HG03565 (cell line): Measurements from ENCODE around the gene C1R.
A peak's percentile ranks its signal among the peaks of the same experiment; 100 is the strongest.

Source experiments
- ATAC-seq: cut with Tn5 transposase; IDR thresholded peaks from one replicate; pipeline ENCODE4 v1.9.1; 2021; ENCODE audit warnings: mild to moderate bottlenecking, moderate library complexity; ENCODE audit not compliant: unreplicated experiment

Gene C1R

DNA sequence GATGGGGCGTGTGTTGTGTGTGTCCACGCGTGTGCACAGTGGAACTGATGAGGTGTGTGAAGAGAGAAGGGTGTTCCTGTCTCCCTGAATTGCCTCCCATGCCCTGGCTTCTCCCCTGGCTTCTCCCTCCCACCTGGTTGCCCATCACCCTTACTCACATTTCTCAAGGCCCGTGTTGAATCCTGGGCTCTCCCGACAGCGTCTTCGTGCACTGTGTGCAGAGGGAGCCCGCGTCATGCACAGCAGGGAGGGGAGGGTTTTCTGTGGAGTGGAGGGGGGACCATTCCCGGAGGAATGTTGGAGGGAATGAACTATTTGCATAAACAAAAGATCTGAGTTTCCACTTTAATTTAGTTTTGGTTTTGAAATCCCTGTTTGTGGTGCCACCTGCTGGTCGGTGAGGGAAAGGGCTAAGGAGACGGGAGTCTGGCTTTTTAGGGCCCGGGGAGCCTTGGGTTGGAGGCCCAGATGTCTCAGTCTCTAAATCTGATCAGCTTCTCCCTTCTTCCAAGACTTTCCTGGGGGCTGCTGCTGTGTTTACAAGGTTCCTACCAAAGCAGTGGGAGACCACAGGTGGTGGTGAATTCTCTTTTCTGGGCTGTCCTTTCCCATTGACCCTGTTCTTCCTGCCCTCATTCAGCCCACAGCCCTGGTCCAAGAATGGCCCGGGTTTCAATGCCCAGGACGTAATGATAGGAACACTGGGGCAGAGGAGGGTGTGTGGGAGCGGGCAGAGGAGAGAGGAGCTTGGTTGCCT, at the start of gene C1R:
TSS of gene C1R (minus strand) at position 217 of the 757 bp plus-strand sequence. CDS start at position 160, 57 bp downstream.
- ATAC-seq: no peak

DNA sequence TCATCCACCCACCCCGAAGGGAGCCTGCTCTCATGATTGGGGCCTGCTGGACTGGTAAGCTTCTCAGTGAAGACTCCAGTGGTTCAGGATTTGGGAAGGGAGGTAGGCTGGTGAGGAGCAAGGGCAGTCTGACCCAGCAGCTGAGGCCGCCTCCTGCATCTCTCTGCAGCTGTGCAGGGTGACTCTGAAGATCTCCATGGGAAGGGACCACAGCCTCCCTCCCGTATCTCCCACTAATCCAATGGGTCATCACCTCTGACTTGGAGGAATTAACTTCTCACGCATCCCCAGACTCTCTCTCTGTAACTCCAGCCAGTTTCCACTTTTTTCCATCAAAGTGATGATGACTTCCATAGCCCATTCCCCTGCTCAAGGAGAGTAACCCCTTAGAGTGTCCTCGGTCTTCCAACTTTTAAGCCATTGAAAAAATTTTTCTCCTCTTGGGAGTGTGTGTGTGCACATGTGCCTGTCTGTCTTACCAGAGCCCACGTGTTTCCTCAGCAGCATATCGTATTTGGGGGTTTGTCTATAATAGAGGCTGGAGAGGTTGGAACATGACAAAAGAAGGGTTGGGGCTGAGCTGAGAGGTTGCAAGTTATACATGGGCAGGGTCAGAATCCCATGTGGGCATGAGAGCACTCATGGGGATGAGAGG, 49.2 kb upstream of the C1R start:
- ATAC-seq: no peak

DNA sequence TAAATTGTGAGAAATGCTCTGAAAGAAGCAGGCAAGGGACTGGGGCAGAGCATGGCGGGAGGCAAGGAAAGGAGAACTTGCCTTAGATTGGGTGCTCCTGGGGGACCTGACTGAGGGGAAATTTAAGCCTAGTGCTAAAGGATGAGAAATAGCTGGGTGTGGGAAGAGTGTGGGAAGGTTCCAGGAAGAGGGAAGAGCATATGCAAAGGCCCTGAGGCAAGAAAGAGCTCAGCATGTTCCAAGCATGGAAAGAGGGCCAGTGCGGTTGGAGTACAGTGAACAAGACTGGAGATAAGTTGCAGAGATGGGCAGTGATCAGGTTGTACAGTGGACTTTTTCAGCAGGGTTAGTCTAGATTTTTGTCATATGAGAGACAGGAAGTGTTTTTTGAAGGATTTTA, 47.0 kb upstream of the C1R start:
- no peak for ATAC-seq

DNA sequence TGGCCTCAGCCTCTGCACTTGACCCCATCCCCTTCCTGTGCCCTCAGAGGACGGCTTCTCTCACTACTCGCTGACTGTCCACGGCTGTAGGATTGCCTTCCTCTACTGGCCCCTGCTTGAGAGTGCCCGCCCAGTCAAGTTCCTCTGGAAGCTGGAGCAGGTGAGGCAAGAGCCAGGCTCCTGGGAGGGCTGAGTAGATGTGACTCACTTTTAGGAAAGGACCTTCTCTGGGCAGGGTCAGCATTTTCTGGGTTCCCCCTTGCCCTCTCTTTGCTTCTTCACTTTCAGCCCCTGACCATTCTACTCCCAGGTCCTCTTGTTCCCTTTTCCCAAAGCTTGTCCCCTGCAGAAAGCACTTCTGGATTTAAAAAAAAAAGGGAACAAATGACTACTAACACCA, 45.7 kb upstream of the C1R start:
- ATAC-seq: no peak

DNA sequence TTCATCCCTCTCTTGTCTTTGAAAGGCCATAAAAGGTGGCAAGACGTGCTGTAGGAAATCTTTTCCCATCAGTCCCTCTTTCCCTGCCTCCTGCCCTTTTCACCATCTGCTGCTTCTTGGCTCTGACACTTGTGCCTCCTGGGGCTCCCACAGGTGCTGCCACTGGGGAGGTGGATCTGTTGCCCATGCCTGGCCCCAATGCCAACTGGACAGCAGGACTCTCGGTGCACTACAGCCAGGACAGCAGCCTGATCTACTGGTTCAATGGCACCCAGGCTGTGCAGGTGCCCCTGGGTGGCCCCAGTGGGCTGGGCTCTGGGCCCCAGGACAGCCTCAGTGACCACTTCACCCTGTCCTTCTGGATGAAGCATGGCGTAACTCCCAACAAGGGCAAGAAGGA, 44.4 kb upstream of the C1R start:
- no peak for ATAC-seq

DNA sequence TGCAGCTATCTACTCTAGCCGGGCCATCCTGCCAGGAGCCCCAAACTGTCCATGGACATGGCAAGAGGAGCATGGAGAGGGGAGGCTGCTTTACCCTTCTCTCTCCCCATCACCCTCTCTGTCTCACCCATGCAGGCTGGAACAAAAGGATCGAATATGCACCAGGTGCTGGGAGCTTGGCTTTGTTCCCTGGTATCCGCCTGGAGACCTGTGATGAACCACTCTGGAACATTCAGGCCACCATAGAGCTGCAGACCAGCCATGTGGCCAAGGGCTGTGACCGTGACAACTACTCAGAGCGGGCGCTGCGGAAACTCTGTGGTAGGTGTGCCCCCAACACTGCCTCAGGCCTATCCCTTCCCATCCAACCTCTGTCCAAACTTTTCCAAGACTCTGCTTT, 43.8 kb upstream of the C1R start:
- ATAC-seq: no peak

DNA sequence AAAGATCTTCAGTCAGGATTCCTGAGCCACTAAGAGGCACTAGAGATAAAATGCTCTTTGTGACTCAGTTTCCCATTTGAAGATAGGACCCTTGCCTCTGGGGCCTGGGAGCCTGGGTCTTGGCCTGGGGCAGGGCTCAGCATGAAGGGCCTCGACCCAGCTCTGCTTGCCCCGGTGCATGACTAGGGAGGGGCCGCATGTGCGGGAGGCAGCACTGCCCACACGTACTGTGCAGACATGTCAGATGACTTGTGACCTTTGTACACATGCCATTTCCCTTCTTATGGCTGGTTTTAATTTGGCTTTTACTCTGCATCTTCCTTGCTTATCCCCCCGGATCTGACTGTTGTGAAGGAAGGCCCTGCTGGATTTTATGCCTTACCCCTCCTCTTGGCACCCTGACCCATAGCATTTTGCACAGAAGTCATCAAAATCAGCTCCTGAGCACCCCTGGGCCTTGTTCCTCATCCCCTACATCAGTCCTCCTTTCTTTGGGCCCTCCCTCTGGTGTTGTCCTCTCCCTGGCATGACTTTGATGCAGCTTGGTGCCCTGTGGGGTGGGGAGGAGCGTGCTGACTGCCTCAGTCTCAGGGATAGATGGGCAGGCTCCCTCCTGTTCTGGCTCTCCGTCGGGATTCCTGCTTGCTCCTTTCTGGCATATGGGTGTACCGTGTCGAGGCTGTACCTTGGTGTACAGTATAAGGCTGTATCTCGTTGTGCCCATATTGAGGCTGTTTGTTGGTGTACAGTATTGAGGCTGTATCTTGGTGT, 42.3 kb upstream of the C1R start:
- no peak for ATAC-seq

DNA sequence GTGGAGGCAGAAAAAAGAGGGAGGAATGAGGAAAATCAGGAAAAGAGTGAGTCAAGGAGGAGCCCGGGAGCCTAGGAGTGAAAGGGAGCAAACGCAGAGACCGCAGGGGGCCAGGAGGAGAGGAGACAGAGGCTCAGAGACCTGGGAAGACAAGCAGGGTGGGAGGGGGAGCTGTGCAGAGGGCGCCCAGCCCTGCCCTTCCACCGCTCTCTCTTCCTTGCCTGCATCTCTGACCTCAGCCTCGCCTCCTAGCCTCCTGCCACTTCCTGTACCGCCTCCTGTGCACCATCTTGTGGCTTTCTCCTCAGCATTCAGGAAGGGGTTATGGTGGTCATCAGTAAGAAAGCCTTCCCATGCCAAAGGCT, 39.2 kb upstream of the C1R start:
- no peak for ATAC-seq

DNA sequence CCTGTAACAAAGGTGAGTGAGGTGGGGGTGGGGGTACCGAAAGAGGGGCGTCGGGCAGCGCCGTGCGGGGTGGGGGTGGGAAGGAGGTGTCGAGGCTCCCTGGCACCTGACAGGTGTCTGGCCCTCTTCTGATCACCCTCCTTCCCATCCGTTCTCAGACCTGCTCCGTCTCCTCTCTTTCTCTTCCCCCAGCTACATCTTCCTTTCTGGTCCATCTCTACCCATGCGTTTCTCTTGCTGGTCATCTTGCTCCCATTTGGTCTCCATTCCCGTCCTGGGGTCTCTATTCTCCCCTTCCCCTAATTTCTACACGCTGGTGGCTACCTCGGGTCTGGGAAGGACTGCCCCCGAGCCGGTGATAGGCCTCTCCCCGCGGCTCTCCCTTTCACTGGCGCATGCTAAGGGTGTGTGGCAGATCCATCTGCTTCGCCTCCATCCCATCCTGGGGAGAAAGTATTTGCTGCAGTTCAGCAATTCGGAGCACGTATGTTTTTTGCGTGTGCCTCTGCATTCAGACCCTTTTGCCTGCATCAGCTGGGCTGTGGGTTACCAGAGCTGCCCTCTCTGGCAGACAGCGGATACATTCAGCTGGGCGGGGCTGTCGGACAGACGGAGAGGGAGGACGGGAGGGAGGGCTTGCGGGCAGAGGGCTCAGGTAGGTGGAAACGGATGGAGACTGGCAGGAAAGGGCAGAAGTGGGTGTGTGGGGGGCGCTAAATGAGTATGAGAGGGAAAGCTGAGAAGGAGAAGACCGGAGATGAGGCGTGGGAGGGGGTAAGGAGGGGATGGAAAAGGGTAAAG, 38.7 kb upstream of the C1R start:
- ATAC-seq: no peak

DNA sequence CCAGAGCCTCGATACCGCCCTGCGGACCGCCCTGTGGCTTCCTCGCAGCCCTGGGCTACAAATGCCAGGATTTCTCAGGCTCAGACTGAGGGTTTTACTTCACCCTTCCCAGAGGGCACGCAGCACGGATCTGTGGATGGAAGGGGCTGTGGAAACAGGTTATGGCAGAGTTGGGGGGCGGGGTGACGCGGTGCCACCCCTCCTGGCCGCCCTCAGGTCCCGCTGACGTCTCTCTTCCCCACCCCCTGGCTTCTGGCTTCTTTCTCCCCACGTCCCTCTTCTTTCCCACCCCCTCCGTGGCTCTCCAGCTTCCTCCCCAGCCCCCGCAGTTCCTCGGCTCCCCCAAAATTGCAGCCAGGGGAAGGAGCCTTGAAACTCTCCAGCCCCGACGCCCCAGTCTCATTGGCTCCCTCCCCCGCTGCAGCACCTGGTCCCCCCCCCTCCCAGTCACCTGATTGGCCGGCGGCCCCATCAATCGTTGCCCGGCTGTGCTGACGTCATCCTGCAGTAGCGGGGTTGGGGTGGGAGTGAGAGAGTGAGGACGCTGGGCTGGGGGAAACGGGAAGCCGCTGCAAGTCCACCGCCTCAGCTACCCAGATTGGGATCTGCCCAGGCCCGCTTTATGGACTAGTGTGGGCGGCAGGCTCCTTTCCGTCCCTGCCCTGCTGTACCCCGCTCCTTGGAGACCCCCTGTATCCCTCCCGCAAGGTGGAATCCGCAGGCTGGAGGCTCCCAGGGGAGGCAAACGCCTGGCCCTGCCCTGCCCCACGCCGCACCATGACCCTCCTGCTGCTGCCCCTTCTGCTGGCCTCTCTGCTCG, 37.8 kb upstream of the C1R start, which contains the start of gene CLSTN3:
TSS of gene CLSTN3 (plus strand) at position 500 of the 820 bp plus-strand sequence. CDS start at position 778, 278 bp downstream.
- ATAC-seq: peak; percentile 62

DNA sequence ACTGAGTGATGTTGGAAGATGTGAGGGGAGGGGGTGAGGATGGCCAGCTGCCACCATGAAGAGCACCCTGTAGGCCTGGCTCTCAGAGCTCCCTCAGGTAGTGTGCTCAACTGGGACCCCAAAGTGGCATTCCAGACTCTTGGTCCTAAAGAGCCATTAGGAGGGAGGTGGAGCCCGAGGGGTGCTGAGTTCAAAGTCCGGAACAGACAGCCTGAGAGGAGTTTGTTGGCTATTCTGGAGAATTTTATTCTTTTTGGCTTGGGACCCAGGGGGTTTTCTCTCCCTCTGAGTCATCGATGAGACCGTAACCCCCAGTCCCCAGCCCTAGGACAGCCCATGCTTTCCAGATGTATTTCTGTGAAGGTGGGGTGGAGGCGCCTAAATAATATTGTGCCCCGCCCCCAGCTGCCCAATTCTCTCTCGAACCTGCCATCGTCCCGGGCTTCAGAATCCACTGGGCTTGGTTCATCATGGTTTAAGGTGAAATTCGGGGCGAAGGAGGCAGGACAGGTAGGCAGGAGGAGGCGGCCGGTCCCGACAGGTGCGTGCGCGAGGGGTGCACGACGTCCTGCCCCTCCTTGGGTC, 37.1 kb upstream of the C1R start:
- no peak for ATAC-seq

DNA sequence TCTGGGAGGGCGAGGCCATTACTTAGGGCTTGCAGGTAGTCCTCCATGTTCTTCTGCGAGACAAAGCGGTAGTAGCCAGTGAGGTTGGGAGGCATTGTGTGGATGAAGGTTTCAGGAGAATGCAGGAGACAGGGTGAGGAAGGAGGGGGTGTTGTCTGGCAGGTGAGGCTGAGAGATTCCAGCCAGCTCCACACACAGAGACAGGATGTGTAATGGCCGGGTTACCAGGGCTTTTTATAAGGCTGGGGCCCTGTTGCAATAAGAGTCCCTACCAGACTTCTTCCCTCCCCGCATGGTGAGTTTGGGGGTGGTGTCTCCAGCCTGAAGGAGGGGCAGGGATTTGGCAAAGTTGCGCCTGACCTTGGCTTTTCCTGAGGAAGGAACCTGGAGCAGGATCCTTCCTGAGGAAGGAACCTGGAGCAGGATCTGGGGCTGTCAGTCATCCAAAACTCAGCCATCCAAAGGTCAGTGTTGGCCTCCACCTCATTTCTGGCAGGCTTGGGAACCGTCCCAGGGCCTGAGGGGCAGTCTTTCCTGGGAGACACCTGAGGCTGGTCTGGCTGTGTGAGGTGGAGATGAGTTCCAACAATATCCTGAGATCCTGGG, 36.5 kb upstream of the C1R start, which contains the start of gene RBP5:
TSS of gene RBP5 (minus strand) at position 209 of the 606 bp plus-strand sequence. CDS start at position 95, 114 bp downstream.
- ATAC-seq: no peak

DNA sequence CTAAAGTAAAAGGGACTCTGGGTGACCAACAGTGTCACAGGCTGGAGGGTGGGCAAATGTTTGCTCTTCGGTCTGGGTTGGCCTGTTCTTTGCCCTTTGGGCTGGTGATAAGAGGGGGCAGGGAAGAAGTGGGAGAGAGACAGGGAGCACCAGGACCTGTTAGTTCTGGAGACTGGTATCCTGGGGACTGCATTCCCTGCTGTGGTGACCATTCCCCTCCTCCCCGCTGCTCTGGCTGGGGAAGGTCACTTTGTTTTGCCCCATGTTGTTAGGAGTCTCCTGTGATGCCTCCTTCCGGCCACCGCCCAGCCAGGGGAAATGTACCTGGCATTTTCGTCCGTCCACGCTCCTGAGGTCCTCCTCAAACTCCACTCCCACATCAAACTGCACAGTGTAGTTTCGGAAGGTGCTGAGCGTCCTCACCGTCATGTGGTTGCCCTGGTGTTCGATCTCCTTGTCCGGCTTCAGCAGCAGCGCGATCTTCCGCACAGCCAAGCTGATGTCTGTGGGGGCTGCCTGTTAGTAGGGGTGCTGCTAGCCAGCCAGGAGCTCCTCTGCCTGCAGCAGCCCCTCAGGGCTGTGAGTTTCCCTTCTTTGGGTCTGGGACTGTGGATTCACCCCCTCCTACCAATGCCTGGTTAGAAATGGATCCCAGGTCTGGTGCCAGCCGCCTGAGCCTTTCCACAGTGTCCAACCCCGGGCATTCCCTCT, 35.8 kb upstream of the C1R start:
- no peak for ATAC-seq

DNA sequence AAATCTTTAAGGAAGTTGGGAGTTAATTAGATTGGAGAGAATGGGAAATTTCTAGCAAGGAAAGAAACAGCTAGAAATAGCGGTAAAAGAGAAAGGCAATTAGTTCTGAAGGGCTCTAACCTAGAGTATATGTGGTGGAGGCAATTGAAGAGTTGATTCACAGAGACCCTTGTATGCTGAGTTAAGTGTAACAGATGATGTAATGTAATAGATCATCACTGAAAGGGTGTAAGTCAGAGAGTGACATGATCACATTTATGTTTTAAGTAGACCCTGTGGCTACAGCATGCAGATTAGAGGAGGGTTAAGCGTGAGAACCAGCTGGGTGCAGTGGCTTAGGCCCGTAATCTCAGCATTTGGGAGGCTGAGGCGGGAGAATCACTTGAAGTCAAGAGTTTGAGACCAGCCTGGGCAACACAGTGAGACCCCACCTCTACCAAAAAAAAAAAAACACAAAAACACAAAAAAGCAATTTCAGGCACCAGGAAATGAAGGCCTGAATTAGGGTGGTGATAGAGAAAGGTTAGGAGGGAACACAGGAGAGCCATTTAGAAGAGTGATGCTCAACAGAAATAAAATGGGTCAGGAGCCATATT, 33.5 kb upstream of the C1R start:
- no peak for ATAC-seq

DNA sequence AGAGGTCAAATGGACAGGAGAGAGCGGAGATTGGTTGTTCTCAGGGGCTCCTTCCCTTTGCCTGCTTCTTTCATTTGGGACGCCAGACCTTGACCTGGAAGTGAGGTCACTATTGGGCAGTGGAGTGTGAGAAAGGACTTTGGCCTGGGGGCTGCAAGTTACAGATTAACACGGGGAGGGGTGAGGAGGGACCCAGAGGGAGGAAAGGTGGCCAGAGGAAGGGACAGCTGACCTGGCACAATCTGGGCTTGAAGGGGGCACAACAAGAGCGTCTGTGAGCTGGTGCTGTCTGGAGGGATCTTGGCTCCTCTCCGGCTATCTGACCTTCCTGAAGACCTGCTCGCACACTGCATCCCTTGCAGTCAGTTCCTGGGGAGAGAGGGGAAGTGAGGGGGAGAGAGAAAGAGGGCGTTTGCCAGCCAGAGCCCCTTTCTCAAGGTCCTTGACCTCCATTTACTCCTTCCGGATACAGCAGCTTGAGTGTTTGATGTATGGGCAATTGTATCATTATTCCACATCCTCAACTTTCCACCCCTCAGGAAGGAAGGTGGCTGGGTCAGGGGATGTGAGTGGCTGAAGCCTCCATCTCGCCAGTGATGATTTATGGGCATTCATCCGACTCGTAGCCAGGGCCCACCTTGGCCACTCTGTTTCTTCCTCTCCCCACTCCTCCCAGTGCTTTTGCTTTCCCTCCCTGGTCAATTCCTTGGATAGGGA, 31.7 kb upstream of the C1R start:
- no peak for ATAC-seq

DNA sequence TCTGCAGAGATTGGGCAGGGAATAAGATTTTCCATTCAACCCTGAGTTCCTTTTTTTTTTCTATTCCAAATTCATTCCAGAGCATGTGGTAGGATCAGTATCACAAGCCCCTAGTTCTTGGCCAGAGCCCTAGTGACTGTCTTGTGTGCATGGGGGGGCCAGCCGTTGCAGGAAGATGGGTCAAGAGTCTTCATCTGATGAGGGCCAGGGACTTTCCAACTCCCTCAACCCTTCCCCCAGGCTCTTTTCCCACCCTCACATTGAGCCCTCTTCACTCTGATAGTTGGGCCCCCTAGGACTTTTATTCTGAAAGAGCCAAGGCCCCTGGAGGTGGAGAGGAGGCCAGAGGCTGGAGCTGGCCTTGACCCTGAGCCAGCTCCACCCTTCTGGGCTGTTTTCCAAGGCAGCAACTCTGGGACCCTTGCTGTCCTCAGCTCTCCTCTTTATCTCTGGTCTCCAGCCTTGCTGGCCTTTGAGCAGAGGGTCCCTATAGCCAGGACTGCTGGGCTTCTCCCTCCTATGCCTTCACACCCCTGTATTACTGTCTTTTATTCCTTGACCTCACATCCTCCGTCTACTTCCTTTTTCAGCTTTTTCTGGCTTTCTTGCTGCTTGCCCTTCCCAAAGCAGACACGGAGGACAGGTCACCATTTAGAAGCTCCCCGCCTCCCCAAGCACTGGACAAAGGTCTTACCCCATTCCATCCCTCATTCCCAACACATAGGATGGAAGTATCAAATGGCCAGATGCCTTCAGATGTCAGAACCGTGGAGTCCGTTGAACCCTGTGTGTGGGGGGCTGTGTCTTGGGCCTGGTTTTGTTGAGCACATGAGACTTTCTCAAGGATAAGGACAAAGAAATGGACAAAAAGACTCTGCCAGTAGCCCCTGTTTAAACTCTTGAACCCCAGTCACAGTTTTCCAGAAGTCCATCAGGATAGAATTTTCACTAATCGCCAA, 30.8 kb upstream of the C1R start:
- no peak for ATAC-seq
